ENCODE results near the gene TICAM2. TPM values are rescaled to one million over a fixed set of nuclear protein-coding genes. Genes with fewer than 3 reads are reported as not detected.

TICAM2 gene
- total and polyA plus RNA-seq, 10 of the 15 experiments (the other 5 are each of a cell fraction or from before 2014, with no cell fraction given), result 0.14 to 7.0 (median 2.9) TPM

DNA sequence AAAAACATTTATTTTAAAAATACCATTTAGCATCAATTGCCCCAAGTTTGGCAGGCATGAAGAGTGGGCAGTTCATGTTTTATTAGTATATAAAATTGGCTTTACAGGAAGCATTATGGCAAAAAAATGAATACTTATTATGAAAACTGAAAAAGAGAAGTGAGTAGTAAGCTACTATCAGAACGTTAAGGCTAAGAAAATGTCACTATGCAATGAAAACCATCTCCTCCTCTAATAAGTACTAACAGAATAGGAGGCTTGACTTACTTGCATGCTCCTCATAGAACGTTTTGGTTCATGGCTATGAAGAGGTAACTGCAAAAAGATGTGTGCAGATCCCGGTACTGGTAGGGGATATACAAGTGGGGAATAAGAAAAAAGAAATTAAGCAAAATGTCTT, 23.6 kb downstream of the TICAM2 start (continued):
- TF ChIP-seq, protein P1, sequence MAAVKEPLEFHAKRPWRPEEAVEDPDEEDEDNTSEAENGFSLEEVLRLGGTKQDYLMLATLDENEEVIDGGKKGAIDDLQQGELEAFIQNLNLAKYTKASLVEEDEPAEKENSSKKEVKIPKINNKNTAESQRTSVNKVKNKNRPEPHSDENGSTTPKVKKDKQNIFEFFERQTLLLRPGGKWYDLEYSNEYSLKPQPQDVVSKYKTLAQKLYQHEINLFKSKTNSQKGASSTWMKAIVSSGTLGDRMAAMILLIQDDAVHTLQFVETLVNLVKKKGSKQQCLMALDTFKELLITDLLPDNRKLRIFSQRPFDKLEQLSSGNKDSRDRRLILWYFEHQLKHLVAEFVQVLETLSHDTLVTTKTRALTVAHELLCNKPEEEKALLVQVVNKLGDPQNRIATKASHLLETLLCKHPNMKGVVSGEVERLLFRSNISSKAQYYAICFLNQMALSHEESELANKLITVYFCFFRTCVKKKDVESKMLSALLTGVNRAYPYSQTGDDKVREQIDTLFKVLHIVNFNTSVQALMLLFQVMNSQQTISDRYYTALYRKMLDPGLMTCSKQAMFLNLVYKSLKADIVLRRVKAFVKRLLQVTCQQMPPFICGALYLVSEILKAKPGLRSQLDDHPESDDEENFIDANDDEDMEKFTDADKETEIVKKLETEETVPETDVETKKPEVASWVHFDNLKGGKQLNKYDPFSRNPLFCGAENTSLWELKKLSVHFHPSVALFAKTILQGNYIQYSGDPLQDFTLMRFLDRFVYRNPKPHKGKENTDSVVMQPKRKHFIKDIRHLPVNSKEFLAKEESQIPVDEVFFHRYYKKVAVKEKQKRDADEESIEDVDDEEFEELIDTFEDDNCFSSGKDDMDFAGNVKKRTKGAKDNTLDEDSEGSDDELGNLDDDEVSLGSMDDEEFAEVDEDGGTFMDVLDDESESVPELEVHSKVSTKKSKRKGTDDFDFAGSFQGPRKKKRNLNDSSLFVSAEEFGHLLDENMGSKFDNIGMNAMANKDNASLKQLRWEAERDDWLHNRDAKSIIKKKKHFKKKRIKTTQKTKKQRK (IDR thresholded peaks at IDR 0.05; ENCODE audit: low read depth, low read length), result no peak
- TF ChIP-seq RELA (IDR thresholded peaks at IDR 0.05; ENCODE audit: borderline replicate concordance, partially characterized antibody) (no peak), KAT2A (conservative IDR thresholded peaks at IDR 0.05; ENCODE audit: control insufficient read depth, low read depth, low read length) (no peak), ZNF207 (IDR thresholded peaks at IDR 0.05; ENCODE audit: borderline replicate concordance) (no peak), ZNF217 (IDR thresholded peaks at IDR 0.05) (0 out of 2 replicates have a peak, but pooled peaks have one; percentile 7), ZNF622 (IDR thresholded peaks at IDR 0.05) (no peak), ASH2L (IDR thresholded peaks at IDR 0.05; ENCODE audit: borderline replicate concordance, low read depth) (no peak), LARP7 (IDR thresholded peaks at IDR 0.05) (no peak), MTA2 (IDR thresholded peaks at IDR 0.05; ENCODE audit: low read depth) (peak; percentile 39; the same call in 1 of the 2 replicates), RAD51 (IDR thresholded peaks at IDR 0.05) (no peak), POLR2A (IDR thresholded peaks at IDR 0.05; ENCODE audit: low read depth, low read length) (no peak), RFX5 (IDR thresholded peaks at IDR 0.05; ENCODE audit: low read depth, low read length) (no peak), ZNF384 (IDR thresholded peaks at IDR 0.05; ENCODE audit: borderline replicate concordance, low read depth, low read length) (peak; percentile 42; the same call in 1 of the 2 replicates), MYB (IDR thresholded peaks at IDR 0.05; ENCODE audit: borderline replicate concordance, low read depth, low read length) (no peak), EGR1 (IDR thresholded peaks at IDR 0.05; ENCODE audit: borderline replicate concordance in 1 of 2, low read depth in 2 of 2, low read length in 2 of 2) (no peak), SPI1 (IDR thresholded peaks at IDR 0.05; ENCODE audit: borderline replicate concordance, insufficient read depth, low read depth, low read length) (peak; percentile 87), MXI1 (IDR thresholded peaks at IDR 0.05; ENCODE audit: low read depth, low read length) (no peak)
- TF ChIP-seq, protein P2, sequence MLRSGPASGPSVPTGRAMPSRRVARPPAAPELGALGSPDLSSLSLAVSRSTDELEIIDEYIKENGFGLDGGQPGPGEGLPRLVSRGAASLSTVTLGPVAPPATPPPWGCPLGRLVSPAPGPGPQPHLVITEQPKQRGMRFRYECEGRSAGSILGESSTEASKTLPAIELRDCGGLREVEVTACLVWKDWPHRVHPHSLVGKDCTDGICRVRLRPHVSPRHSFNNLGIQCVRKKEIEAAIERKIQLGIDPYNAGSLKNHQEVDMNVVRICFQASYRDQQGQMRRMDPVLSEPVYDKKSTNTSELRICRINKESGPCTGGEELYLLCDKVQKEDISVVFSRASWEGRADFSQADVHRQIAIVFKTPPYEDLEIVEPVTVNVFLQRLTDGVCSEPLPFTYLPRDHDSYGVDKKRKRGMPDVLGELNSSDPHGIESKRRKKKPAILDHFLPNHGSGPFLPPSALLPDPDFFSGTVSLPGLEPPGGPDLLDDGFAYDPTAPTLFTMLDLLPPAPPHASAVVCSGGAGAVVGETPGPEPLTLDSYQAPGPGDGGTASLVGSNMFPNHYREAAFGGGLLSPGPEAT (IDR thresholded peaks at IDR 0.05; ENCODE audit: low read depth), result peak; percentile 29; the same call in 1 of the 2 replicates
- TF ChIP-seq, protein P3, sequence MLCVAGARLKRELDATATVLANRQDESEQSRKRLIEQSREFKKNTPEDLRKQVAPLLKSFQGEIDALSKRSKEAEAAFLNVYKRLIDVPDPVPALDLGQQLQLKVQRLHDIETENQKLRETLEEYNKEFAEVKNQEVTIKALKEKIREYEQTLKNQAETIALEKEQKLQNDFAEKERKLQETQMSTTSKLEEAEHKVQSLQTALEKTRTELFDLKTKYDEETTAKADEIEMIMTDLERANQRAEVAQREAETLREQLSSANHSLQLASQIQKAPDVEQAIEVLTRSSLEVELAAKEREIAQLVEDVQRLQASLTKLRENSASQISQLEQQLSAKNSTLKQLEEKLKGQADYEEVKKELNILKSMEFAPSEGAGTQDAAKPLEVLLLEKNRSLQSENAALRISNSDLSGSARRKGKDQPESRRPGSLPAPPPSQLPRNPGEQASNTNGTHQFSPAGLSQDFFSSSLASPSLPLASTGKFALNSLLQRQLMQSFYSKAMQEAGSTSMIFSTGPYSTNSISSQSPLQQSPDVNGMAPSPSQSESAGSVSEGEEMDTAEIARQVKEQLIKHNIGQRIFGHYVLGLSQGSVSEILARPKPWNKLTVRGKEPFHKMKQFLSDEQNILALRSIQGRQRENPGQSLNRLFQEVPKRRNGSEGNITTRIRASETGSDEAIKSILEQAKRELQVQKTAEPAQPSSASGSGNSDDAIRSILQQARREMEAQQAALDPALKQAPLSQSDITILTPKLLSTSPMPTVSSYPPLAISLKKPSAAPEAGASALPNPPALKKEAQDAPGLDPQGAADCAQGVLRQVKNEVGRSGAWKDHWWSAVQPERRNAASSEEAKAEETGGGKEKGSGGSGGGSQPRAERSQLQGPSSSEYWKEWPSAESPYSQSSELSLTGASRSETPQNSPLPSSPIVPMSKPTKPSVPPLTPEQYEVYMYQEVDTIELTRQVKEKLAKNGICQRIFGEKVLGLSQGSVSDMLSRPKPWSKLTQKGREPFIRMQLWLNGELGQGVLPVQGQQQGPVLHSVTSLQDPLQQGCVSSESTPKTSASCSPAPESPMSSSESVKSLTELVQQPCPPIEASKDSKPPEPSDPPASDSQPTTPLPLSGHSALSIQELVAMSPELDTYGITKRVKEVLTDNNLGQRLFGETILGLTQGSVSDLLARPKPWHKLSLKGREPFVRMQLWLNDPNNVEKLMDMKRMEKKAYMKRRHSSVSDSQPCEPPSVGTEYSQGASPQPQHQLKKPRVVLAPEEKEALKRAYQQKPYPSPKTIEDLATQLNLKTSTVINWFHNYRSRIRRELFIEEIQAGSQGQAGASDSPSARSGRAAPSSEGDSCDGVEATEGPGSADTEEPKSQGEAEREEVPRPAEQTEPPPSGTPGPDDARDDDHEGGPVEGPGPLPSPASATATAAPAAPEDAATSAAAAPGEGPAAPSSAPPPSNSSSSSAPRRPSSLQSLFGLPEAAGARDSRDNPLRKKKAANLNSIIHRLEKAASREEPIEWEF (IDR thresholded peaks at IDR 0.05; ENCODE audit: insufficient replicate concordance, low read depth, low read length), result peak; percentile 69
- TF ChIP-seq, protein P4, sequence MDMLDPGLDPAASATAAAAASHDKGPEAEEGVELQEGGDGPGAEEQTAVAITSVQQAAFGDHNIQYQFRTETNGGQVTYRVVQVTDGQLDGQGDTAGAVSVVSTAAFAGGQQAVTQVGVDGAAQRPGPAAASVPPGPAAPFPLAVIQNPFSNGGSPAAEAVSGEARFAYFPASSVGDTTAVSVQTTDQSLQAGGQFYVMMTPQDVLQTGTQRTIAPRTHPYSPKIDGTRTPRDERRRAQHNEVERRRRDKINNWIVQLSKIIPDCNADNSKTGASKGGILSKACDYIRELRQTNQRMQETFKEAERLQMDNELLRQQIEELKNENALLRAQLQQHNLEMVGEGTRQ (IDR thresholded peaks at IDR 0.05; ENCODE audit: borderline replicate concordance, low read depth, low read length), result no peak

Data from GM12878 (cell line).